SJSA1 (cell line): ENCODE measurements around the gene LHX3. TPM values are rescaled to one million over a fixed set of nuclear protein-coding genes. Genes with fewer than 3 reads are reported as not detected.

Source experiments
- total RNA-seq: library from RNA; depleted of rRNA; stranded (reverse); fragments of >200 nt; shearing (Covaris generic); gene quantifications from 2 replicates; pipeline ENCODE4 v1.2.3, GENCODE V29; 2014; rRNA removed

The LHX3 gene
- total RNA-seq, 1 experiment from 2014 or later = not detected

Other genes with a start within 250 kb of the LHX3 start
- 51.6 and 59.6 TPM in 2 replicates for gene UBAC1, start 243.8 kb downstream of the LHX3 start, total RNA-seq
- gene NACC2, start 109.8 kb downstream of the LHX3 start, total RNA-seq = 18.9 and 20.2 TPM in 2 replicates
- gene TMEM250, start 86.3 kb downstream of the LHX3 start, total RNA-seq = 25.8 and 27.8 TPM in 2 replicates
- 19.3 and 22.0 TPM in 2 replicates for gene QSOX2, start 40.7 kb upstream of the LHX3 start, total RNA-seq
- gene CCDC187, start 99.0 kb upstream of the LHX3 start, total RNA-seq = not detected in 2 replicates
- gene GPSM1, start 122.4 kb upstream of the LHX3 start, total RNA-seq = 63.0 and 90.4 TPM in 2 replicates
- 43.0 and 79.2 TPM in 2 replicates for gene DNLZ, start 158.6 kb upstream of the LHX3 start, total RNA-seq
- gene CARD9, start 168.5 kb upstream of the LHX3 start, total RNA-seq = 0.16 and 0.32 TPM in 2 replicates
- 3.7 and 6.3 TPM in 2 replicates for gene SNAPC4, start 195.0 kb upstream of the LHX3 start, total RNA-seq
- gene ENTR1, start 205.5 kb upstream of the LHX3 start, total RNA-seq = 25.3 and 34.8 TPM in 2 replicates
- gene PMPCA, start 205.5 kb upstream of the LHX3 start, total RNA-seq = 47.9 and 58.4 TPM in 2 replicates
- 10.0 and 11.7 TPM in 2 replicates for gene INPP5E, start 234.7 kb upstream of the LHX3 start, total RNA-seq